ENCODE data around the gene FDPS.
"Not testable (repeated sequence)": the region's sequence is repeated elsewhere in the genome, so short reads cannot be mapped to it uniquely, and the experiment has no call there.

FDPS gene

DNA sequence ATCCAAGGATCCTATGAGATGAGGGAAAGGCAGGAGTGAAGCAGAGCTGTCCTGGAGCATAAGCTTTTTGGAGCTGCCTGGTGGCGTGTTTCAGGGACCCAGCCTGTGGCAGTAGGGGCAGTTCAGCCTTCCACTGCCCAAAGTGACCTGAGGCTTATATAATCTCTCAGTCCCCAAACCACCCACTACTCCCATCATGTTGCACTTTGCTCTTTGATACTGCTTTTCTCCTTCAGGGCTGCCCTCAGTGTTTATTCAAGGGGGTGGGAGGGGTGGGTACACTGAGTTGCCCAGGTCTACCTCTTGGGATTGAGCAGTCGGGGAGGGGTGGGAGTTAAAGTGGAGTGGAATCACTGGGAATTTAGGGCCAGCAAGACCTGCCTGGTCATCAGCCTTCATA, 22.1 kb upstream of the FDPS start:
- no peak for DNase-seq

DNA sequence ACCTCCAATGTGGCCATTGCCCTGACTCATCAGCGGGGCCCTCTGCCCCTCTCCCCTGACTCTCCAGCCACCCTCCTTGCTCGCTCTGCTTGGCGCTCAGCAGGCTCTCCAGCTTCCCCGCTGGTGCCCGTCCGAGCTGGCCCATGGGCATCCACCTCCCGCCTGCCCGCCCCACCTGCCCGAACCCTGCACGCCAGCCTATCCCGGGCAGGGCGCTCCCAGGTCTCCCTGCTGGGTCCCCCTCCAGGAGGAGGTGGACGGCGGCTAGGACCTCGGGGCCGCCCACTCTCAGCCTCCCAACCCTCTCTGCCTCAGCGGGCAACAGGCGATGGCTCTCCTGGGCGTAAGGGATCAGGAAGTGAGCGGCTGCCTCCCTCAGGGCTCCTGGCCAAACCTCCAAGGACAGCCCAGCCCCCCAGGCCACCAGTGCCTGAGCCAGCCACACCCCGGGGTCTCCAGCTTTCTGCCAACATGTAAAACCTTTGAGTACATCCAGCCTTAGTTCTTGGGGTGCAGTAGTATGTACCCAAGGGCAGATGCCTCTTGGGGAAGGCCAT, 20.6 kb upstream of the FDPS start:
- DNase-seq, result no peak

DNA sequence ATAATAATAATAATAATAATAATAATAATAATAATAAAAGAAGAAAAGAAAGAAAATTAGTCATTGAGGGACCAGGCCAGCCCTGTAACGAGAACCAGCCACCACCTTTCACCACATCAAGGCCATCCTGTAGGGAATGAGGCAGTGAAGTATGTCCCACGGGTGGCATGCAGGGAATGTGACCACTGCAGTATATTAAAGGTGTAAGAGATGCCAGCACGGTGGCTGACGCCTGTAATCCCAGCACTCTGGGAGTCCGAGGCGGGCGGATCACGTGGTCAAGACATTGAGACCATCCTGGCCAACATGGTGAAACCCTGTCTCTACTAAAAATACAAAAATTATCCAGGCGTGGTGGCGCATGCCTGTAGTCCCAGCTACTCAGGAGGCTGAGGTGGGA, 17.7 kb upstream of the FDPS start:
- not testable (repeated sequence) for DNase-seq

DNA sequence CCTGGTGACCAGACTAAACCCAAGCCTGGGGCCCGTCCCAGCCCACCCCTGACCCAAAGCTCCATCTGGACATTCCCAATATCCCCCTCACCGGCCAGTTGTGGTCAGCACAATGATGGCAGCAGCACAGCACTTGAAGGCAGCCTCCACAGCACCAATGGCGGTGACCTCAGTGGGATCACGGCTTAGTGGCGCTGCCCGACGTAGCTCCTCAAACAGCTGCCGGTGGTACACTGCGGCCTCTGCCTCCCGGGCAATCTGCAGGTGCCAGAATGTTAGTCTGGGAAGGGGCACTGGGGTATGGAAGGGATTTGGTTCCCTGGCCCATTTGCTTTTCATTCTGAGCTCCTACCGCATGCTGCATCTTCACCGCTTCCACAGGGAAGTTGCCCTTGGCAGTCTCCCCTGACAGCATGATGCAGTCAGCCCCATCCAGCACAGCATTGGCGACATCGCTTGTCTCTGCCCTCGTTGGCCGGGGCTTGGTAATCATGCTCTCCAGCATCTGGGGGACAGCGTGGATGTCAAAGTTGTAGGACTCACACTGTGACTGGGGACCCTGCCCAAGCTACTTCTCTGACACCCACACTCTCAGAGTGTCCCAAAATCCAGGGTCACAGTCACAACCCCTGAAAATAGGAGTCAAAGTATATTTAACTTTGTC, 15.4 kb upstream of the FDPS start:
- DNase-seq, result no peak

DNA sequence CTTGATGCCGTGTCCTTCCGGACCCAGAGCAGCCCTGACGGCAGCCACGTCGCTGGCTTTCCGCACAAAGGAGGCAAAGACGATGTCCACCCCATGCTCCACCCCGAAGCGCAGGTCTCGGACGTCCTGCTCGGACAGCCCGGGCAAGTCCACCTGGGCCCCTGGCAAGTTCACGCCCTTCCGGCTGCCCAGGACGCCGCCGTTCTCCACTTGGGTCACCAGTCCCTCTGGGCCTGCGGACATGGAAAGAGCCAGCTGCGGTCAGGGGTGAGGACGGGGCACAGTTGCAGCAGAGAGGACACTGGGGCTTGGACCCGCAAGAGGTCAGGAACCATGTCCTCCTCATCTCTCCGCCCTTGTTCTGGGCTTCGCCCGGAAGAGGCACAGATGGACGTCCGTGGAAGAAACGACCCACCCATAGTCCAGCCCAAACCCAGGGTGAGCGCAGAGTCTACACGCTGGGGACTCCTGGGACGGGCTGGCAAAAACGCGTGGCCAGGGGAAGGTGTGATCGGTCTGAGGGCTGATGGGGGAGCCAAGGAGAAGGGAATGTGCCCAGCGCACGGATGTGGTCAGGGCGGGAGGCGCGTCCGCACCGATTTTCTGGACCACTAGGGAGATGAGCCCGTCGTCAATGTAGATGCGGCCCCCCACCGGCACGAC, 14.0 kb upstream of the FDPS start:
- DNase-seq, result no peak

DNA sequence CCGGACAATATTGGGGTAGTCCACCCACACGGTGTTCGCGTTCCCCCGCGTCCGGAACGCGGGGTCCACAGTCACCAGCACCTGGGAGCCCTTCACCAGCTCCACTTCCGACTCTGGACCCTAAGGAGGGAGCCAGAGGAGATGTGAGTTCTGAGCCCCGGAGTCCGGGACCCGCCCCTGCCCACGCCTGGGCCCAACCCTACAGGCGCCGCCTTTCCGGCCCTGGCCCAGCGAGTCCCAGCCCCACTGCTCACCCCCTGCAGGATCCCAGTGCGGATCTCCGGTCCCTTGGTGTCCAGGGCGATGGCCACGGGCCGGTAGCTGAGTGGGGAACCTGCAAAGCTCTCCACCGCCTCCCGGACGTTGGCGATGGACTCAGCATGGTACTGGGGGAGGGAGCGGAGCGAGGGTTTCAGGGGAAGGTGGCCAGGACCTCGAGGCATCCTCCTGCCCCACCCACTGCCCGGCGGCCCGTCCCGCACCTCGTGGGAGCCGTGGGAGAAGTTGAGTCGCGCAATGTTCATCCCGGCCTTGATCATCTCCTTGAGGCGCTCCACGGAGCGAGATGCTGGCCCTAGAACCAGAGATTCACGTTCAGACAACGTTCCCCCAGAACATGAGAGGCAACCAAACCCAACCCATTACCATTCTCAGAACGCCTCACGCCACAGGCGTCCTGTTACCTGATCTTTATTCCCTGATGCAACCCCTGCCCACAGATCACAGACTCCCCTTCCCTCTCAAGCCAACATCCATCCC, 13.3 kb upstream of the FDPS start:
- DNase-seq, result no peak

DNA sequence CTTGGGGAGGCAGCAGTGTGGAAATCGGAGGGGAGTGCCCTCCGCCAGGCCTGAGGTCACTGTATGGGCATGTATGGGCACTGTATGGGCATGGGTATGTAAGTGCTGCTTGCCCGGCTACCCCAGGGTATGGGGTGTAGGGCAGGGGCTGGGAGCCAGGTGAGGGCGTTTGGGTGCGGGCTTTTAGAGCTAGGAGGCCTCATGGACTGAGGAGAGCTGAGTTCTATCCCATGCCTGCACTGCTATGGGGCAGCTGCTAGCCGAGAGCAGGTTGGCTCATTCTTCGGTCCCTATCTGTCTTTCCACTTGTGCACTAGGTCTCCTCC, 12.8 kb upstream of the FDPS start:
- DNase-seq, result no peak

DNA sequence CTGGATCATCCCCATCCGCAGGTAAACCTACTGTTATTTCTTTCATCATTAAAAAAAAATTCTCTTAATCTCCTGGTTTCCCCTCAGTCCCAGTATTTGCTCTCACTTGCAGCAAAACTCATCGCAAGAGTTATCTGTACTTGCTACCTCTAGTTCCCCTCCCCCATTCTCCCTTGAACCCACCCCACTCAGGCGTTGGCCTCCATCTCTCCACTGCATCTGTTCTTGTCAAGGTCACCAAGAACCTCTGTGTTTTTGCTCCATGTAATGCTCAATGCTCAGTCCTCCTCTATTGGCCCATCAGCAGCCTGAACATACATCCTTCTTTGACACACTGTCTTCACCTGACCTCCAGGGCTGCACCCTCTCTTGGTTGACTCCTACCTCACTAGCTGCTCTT, 12.0 kb upstream of the FDPS start:
- no peak for DNase-seq

DNA sequence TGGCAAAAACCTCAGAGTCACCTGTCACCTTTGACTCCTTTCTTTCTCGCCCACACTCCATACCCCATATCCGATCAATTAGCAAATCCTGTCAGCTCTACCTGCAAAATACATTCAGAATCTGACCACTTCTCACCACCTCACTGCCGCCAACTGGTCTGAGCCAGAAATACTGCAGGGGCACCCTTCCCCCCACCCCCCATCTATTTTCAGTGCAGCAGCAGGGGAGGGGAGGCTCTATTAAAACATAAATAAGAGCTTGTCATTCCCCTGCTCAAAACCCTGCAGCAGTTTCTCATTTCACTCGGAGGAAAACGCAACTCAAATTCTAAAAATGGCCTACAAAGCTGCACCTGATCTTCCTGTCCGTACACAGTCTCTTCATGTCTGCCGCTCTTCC, 11.3 kb upstream of the FDPS start:
- no peak for DNase-seq

DNA sequence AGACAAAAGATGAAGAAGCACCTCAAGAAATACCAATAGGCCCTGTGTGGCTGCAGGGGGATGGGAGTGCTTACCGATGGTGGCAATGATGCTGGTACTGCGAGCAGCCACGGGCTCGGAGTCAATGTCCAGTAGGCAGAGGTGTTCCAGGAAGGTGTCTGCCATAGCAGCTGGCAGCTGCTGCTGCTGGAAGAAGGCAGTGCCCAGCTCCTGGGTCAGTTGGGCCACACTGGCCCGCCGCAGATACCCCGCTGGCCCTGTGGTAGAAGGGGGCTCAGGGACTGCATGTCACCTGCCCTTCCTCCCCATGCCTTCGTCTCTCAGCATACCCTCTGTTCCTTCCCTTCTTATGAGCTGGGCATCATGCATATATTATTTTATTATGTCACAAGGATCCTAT, 8.6 kb upstream of the FDPS start:
- DNase-seq, result no peak

DNA sequence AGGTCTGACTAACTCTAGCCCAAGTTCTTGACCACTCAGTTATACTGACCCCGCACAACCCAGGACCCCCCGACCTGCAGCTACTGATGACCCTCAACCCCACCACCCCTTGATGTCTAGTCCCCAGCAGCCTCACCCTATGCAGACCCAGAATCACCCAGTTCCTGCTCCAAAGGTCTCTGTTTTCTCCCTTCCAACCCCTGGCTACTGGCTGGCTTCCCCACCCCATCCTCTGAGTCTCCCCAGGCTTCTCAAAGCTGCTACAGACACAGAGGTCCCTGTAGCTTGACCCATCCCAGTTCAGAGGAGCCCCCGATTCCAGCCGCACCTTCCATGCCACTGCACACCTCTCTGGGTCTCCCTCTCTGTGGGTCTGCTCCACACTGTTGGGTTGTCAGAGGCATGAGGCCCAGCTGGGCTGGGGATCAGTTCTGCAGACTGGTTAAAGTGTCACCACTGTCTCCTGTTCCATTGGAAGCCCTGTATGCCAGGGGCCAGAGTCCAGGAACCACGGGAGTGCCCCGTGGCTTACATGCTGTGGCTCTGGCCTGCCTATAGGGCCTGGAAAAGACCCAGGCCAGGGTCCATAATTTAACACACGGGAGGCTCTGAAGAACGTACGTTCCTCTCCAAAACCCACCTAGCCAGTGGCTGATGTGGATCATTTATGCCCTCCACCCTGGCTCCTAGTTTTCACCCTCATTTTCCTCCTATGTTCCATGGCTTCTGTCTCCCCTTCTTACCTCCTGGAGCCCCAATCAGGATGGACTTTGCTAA, 7.9 kb upstream of the FDPS start:
- DNase-seq, result no peak

DNA sequence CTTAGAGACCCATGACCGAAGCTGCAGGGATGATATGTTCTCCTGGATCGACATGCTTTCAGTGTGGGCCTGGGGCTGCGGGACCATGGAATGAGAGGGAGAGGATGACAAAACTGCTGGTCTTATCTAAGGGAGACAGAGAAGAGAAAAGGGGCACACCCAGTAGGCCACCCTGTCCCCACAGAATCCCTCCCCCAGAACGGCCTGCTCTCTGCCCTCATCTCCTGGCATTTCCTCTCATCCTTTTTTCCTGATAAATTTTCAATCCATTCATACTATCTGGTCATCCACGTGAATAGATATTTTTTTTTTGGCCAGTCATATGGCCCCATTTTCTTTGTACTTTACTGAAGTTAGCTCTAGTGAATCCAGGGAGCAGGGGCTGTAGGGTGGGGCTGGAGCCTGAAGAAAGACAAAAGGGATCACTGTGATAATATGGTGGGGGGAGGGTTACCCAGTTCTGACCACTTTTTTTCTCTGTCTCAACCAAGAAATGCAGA, 7.3 kb upstream of the FDPS start, which contains the start of gene PKLR:
Gene PKLR (minus strand): TSS at position 97 of the 500 bp plus-strand sequence. CDS start 43 bp downstream, at position 54.
- no peak for DNase-seq

DNA sequence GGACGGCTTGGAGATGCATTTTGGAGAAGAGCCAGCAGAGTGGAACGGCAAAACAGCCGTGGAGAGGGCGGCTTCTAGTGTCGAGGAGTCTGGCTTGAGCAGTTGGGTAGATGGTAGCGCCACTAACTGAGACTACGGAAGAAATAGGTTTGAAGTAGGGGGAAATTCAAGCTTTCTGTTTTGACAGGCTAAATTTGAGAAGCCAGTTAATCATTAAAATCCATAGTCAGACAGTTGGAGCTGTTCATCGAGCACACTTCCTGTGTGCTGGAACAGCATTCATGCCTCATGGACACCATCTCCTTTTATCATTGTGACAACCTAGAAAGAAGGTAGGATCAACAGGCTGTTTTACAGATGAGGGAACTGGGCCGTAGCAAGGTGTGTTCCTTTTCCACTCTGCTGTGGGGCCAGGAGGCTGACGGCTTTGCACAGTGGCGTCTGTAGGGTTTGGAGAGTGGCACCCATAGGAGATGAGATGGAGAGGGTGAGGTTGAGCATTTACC, 4.1 kb upstream of the FDPS start:
- DNase-seq, result no peak

DNA sequence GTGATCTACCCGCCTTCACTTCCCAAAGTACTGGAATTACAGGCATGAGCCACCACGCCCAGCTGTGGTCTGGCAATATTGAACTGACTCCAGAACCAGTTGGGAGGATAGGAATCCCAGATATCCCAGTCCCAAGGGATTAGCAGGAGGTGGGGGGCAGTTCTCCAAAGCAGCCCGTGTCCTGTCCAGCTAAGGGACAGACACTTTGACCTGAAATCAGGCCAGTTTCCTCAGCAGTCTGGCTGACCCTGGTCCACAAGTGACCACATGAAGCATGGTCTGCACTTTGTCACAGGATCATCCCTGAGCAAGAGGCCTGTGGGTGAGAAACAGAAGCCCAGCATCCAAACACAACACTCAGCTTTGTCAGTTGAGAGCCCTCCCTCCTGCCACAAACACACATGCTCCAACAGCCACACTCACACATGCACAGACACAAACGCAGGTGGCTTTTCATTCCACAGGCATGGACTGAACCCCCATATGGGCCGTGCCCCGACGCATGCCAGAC, 2.7 kb upstream of the FDPS start:
- no peak for DNase-seq

DNA sequence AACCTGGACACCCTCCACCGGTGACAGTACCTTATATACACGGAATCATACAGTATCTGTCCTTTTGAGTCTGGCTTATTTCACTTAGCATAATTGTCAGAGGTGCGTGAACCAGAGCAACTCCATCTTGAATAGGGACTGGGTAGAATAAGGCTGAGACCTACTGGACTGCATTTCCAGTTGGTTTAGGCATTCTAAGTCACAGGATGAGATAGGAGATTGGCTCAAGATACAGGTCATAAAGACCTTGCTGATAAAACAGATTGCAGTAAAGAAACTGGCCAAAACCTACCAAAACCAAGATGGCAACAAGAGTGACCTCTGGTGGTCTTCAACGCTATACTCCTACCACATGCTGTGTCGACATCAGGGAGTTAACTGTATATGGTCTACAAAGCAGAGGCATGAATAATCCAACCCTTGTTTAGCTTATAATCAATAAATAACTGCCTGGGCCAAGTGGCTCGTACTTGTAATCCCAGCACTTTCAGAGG, 1.4 kb upstream of the FDPS start:
- DNase-seq, result no peak

DNA sequence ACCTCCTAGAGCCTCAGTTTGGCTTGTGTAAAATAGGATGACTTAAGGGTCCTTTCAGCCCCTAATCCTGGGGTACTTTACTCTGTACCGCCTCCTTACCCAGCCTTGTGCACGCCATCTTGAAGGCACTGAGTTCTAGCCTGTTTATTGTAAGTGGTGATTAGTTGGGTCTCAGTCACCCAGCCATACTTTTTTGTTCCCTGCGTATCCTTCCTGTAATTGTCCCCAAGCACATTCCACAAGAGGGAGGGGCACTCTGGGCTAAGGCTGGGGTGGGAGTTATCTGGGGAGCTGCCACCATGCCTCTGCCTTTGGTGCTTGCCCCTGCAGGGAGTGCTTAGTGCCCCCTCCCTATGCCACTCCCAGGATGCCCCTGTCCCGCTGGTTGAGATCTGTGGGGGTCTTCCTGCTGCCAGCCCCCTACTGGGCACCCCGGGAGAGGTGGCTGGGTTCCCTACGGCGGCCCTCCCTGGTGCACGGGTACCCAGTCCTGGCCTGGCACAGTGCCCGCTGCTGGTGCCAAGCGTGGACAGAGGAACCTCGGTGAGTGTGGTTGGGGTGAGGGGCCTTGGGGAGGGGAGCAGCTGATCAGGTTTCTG, 856 bp downstream of the FDPS start:
- no peak for DNase-seq

DNA sequence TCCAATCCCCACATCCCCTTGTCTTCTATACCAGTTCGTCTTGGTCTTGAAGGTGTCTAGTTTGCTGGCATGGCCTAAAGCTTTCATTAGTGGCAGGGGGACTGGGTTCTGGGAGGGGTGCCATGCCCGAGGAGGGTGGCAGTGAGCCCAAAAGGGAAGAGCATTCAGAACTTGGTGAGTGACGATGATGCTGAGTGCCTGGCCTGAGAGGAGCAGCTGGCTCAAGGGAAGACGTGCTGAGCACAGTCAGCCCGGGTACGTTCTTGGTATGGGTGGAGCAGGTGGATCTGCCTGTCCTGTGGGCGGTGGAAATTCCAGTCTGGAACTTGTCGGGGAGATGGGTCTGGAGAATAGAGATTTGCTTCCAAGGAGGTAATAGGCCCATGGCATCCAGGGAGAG, 4.6 kb downstream of the FDPS start:
- no peak for DNase-seq

DNA sequence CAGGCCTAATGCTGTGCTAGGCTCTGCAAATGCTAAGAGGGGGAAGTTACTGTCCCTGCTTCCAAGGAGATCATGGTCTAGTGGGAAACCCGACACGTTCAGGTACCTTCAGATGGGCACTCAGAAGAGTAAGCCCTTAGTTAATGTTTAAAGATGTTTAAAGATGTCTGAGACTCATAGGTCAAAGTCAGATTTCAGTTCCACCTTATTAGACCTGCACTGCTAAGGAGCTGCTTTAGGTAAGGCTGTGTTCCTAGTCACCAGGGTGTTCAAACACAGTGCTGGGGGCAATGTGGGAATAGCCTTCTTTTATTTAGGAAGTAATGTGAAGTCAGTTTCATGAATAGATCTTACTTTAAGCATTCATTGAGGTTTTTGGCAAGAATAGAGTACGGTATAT, 8.3 kb downstream of the FDPS start:
- DNase-seq, result no peak

DNA sequence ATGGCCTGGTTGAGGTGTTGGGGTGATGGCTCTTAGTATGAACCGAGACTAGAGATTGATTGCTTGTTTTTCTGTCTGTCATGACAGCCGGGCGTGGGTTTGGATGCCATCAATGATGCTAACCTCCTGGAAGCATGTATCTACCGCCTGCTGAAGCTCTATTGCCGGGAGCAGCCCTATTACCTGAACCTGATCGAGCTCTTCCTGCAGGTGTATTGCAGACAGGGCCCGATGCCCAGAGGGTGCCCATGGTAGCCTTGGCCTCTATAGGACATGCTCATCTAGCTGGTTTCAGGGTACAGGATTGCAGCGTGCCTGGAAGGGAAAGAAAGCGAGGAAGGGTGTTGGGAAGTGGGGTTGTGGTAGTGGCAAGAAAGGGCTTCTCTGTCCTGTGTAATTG, 9.4 kb downstream of the FDPS start:
- no peak for DNase-seq

DNA sequence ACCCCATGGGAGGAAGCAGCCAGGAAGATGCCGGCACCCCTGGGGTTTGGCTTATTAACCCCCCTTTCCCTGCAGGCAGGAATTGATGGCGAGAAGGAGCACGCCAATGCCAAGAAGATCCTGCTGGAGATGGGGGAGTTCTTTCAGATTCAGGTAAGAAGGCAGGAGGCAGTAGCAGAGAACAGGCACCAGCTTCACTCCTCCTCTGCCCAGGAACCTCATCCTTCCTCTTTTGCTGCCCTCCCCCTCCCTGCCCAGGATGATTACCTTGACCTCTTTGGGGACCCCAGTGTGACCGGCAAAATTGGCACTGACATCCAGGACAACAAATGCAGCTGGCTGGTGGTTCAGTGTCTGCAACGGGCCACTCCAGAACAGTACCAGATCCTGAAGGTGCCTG, 10.9 kb downstream of the FDPS start:
- no peak for DNase-seq

DNA sequence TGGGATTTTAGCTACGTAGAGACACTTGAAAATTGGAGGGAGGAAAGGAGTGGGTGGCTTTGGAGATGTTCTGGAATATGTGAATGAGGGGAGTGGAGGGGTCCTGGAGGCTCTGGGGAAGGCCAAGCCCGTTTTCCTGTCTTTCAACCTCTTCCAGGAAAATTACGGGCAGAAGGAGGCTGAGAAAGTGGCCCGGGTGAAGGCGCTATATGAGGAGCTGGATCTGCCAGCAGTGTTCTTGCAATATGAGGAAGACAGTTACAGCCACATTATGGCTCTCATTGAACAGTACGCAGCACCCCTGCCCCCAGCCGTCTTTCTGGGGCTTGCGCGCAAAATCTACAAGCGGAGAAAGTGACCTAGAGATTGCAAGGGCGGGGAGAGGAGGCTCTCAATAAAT, 11.6 kb downstream of the FDPS start:
- DNase-seq, result no peak

Data from activated CD4-positive, alpha-beta T cell treated with anti-CD3 and anti-CD28 coated beads, Interleukin-2, amount 50 U/mL, for 4 hours (primary cell).